ENCODE measurements around the gene CPLX3. TPM values are rescaled to one million over a fixed set of nuclear protein-coding genes. Genes with fewer than 3 reads are reported as not detected.

The CPLX3 gene
- total RNA-seq, 1 donor from 2014 or later, result not detected

- no peak for TF ChIP-seq CTCF (IDR thresholded peaks at IDR 0.05)
- Histone ChIP-seq H3K4me1 (peaks cover 4 to 7% of the 10 kb centered on the region in 2 donors), H3K36me3 (peaks cover 11 to 18% of the 10 kb centered on the region in 2 donors), H3K4me3 (no peak overlapping the region), H3K27ac (no peak overlapping the region), H3K27me3 (no peaks in the 10 kb centered on the region), H3K9me3 (no peaks in the 10 kb centered on the region)
- intact Hi-C loops (cut with DNase I), result loop anchor here (5.0 kb wide), 2 partner anchors 98 to 113 kb away; partner anchors contain the start of gene COX5A
- no peak for DNase-seq (ENCODE audit: low spot score in 2 of 2)
Measured at GRCh38 chr15:74839526-74840395, 13.3 kb downstream of the CPLX3 start.

- TF ChIP-seq CTCF (IDR thresholded peaks at IDR 0.05), result no peak
- no peak for DNase-seq (ENCODE audit: low spot score in 2 of 2)
- Histone ChIP-seq H3K27ac (no peak overlapping the region), H3K4me1 (peaks cover 4 to 7% of the 10 kb centered on the region in 2 donors), H3K27me3 (no peaks in the 10 kb centered on the region), H3K36me3 (peaks cover 15 to 27% of the 10 kb centered on the region in 2 donors), H3K4me3 (no peak overlapping the region), H3K9me3 (no peaks in the 10 kb centered on the region)
- intact Hi-C loops (cut with DNase I), result loop anchor here (5.0 kb wide), 2 partner anchors 96 to 111 kb away; partner anchors contain the start of gene COX5A
Measured at GRCh38 chr15:74840851-74841775, 14.7 kb downstream of the CPLX3 start.

- Histone ChIP-seq H3K4me3 (peak overlapping the region; percentile 70 to 95), H3K36me3 (peaks cover 15 to 22% of the 10 kb centered on the region in 2 donors), H3K27ac (peak overlapping the region in 1 of 2 donors; percentile 75), H3K27me3 (no peaks in the 10 kb centered on the region), H3K9me3 (no peaks in the 10 kb centered on the region), H3K4me1 (peaks cover 4 to 7% of the 10 kb centered on the region in 2 donors)
- no peak for TF ChIP-seq CTCF (IDR thresholded peaks at IDR 0.05)
- DNase-seq (ENCODE audit: low spot score in 2 of 2), result no peak
- intact Hi-C loops (cut with DNase I), result loop anchor here (2.0 to 5.0 kb wide), 3 partner anchors 31 to 110 kb away; partner anchors contain the start of genes COX5A and SCAMP2
Measured at GRCh38 chr15:74841891-74842373, 15.5 kb downstream of the CPLX3 start.

- TF ChIP-seq CTCF (IDR thresholded peaks at IDR 0.05), result peak; percentile 66 to 90 (median 68)
- peak within 1 kb of the TSS; percentile 75 to 78 for H3K27ac ChIP-seq
- peaks cover 21 to 23% of the 10 kb centered on the region in 2 donors for H3K36me3 ChIP-seq
- no peaks in the 10 kb centered on the region for H3K27me3 ChIP-seq
- H3K4me3 ChIP-seq, result peak within 1 kb of the TSS; percentile 70 to 95
- no peaks in the 10 kb centered on the region for H3K9me3 ChIP-seq
- peaks cover 4 to 7% of the 10 kb centered on the region in 2 donors for H3K4me1 ChIP-seq
- peak; percentile 70 to 95 for DNase-seq (ENCODE audit: low spot score in 2 of 2)
- intact Hi-C loops (cut with DNase I), result loop anchor here (1.0 to 5.0 kb wide), 4 partner anchors 30 to 109 kb away; partner anchors contain the start of genes COX5A, FAM219B and SCAMP2
Measured at GRCh38 chr15:74842581-74843444, 16.4 kb downstream of the CPLX3 start, which contains the start of gene ULK3. Gene ULK3 (minus strand): TSS chr15:74843156. CDS start chr15:74843105, 51 bp downstream.
